ENCODE measurements around the gene LBX2. TPM values are rescaled to one million over a fixed set of nuclear protein-coding genes. Genes with fewer than 3 reads are reported as not detected.

The LBX2 gene
- polyA plus RNA-seq, 1 of the 3 experiments (the other 2 are of a cell fraction), result 0.03 TPM

- no peaks in the 10 kb centered on the region for H4K20me1 ChIP-seq (ENCODE audit: insufficient read depth)
- H3K27ac ChIP-seq (ENCODE audit: low read depth in 2 of 2, low read length in 1 of 2), result no peak overlapping the region
- TF ChIP-seq NRF1 (IDR thresholded peaks at IDR 0.05; ENCODE audit: low read depth, low read length), result no peak
- no peak for TF ChIP-seq EP300 (IDR thresholded peaks at IDR 0.05; ENCODE audit: borderline replicate concordance in 1 of 2, low read depth in 1 of 2, low read length in 1 of 2)
- TF ChIP-seq CHD2 (IDR thresholded peaks at IDR 0.05; ENCODE audit: low read length, partially characterized antibody), result no peak
- no peak overlapping the region for H3K9ac ChIP-seq
- H3K27me3 ChIP-seq (ENCODE audit: insufficient read depth), result no peaks in the 10 kb centered on the region
- no peak overlapping the region for H3K4me3 ChIP-seq (ENCODE audit: low read depth in 2 of 2, low read length in 1 of 2)
- H3K4me2 ChIP-seq, result no peak overlapping the region
- WGBS (ENCODE audit: low lambda C conversion rate), result 93% methylated on average over 13 of the region's 13 CpGs
- peaks cover 23% of the 10 kb centered on the region; the same call in 1 of the 2 replicates for H3K79me2 ChIP-seq (ENCODE audit: insufficient read depth)
- CTCF ChIA-PET, result interaction anchor here (1.1 to 2.4 kb wide), 2 partner anchors 8 to 23 kb away, joined by 3 to 7 read pairs; no protein-coding TSS in a partner anchor
- peaks cover 4% of the 10 kb centered on the region in 2 experiments for H3K36me3 ChIP-seq (replicated peaks in 1 of 2; ENCODE audit: control insufficient read depth in 1 of 2, insufficient read depth in 2 of 2, low read length in 1 of 2)
- no peaks in the 10 kb centered on the region for H3K9me2 ChIP-seq
- peaks cover 15% of the 10 kb centered on the region for H3F3A ChIP-seq (replicated peaks; ENCODE audit: insufficient read depth)
- H3K4me1 ChIP-seq (ENCODE audit: control insufficient read depth in 1 of 2, insufficient read depth in 2 of 2, low read depth in 1 of 2, low read length in 1 of 2), result peaks cover 9 to 15% of the 10 kb centered on the region in 2 experiments; a peak in 1 of 4 replicates
- no peak overlapping the region for H2AFZ ChIP-seq (ENCODE audit: low read depth)
- no peaks in the 10 kb centered on the region for H3K9me3 ChIP-seq
- POLR2A ChIA-PET, result no interaction called here
- no peak for DNase-seq
These were observed 17.2 kb upstream of the LBX2 start for GRCh38 chr2:74516650-74517049.

DNA sequence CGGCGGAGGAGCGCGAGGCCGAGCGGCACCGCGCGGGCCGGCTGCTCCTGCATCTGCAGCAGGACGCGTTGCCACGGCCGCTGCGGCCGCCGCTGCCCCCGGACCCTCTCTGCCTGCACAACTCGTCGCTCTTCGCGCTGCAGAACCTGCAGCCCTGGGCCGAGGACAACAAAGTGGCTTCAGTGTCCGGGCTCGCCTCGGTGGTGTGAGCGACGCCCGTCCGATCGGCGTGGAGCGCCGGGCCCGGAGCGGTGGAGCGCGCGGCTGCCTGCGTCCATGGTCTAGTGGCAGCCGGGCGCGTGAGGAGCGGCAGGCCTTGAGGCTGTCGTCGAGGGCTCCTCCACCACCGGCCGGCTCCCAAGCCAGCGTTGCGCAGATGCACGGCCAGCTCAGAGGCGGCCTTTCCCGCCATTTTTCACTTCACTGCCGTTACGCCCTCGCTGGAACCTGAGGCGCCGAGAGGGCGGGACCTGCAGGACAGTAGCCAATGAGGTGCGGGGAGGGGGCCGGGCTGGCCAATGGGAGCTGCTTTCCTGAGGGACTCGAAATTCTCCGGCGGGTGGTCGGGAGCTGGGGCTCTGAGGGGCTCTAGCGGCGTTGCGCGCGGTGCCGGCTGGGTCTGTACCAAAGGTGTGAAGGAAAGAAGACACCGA lies 16.7 kb upstream of the LBX2 start:
- Histone ChIP-seq H3K9me3 (no peaks in the 10 kb centered on the region), H3K27me3 (ENCODE audit: insufficient read depth) (no peaks in the 10 kb centered on the region), H3K36me3 (replicated peaks in 1 of 2; ENCODE audit: control insufficient read depth in 1 of 2, insufficient read depth in 2 of 2, low read length in 1 of 2) (peaks cover 4% of the 10 kb centered on the region in 2 experiments), H3K4me3 (ENCODE audit: low read depth in 2 of 2, low read length in 1 of 2) (no peak overlapping the region; a peak in 1 of 4 replicates), H3K4me2 (no peak overlapping the region), H3K4me1 (ENCODE audit: control insufficient read depth in 1 of 2, insufficient read depth in 2 of 2, low read depth in 1 of 2, low read length in 1 of 2) (peaks cover 9 to 18% of the 10 kb centered on the region in 2 experiments; a peak in 1 of 4 replicates), H3F3A (replicated peaks; ENCODE audit: insufficient read depth) (peaks cover 12% of the 10 kb centered on the region), H3K79me2 (ENCODE audit: insufficient read depth) (peaks cover 23% of the 10 kb centered on the region; the same call in 1 of the 2 replicates), H2AFZ (ENCODE audit: low read depth) (no peak overlapping the region), H3K9me2 (no peaks in the 10 kb centered on the region), H3K9ac (no peak overlapping the region), H3K27ac (ENCODE audit: low read depth in 2 of 2, low read length in 1 of 2) (no peak overlapping the region), H4K20me1 (ENCODE audit: insufficient read depth) (no peaks in the 10 kb centered on the region)
- ChIA-PET CTCF (interaction anchor here (2.4 to 2.5 kb wide), 2 partner anchors 8 to 33 kb away, joined by 7 to 10 read pairs; partner anchors contain the start of genes CCDC142 and TTC31), POLR2A (no interaction called here)
- no peak for TF ChIP-seq YY1 (IDR thresholded peaks at IDR 0.05; ENCODE audit: low read depth)
- TF ChIP-seq POLR2AphosphoS5 (IDR thresholded peaks at IDR 0.05; ENCODE audit: low read depth, low read length), result no peak
- TF ChIP-seq CHD2 (IDR thresholded peaks at IDR 0.05; ENCODE audit: low read length, partially characterized antibody), result no peak
- TF ChIP-seq, protein P1, sequence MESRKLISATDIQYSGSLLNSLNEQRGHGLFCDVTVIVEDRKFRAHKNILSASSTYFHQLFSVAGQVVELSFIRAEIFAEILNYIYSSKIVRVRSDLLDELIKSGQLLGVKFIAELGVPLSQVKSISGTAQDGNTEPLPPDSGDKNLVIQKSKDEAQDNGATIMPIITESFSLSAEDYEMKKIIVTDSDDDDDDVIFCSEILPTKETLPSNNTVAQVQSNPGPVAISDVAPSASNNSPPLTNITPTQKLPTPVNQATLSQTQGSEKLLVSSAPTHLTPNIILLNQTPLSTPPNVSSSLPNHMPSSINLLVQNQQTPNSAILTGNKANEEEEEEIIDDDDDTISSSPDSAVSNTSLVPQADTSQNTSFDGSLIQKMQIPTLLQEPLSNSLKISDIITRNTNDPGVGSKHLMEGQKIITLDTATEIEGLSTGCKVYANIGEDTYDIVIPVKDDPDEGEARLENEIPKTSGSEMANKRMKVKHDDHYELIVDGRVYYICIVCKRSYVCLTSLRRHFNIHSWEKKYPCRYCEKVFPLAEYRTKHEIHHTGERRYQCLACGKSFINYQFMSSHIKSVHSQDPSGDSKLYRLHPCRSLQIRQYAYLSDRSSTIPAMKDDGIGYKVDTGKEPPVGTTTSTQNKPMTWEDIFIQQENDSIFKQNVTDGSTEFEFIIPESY (IDR thresholded peaks at IDR 0.05; ENCODE audit: borderline replicate concordance, low read depth), result no peak
- TF ChIP-seq TAF1 (IDR thresholded peaks at IDR 0.05; ENCODE audit: borderline replicate concordance, low read depth, low read length), result no peak
- no peak for TF ChIP-seq ELF1 (IDR thresholded peaks at IDR 0.05)
- TF ChIP-seq RCOR1 (IDR thresholded peaks at IDR 0.05; ENCODE audit: low read length), result no peak
- TF ChIP-seq RFX5 (IDR thresholded peaks at IDR 0.05; ENCODE audit: low read length), result no peak
- TF ChIP-seq EZH2phosphoT487 (IDR thresholded peaks at IDR 0.05; ENCODE audit: borderline replicate concordance, low read depth), result no peak
- TF ChIP-seq NFIC (IDR thresholded peaks at IDR 0.05; ENCODE audit: borderline replicate concordance), result no peak
- no peak for TF ChIP-seq FOSL2 (IDR thresholded peaks at IDR 0.05; ENCODE audit: borderline replicate concordance, low read depth)
- TF ChIP-seq TEAD4 (IDR thresholded peaks at IDR 0.05; ENCODE audit: borderline replicate concordance, insufficient read depth), result no peak
- TF ChIP-seq, protein P2, sequence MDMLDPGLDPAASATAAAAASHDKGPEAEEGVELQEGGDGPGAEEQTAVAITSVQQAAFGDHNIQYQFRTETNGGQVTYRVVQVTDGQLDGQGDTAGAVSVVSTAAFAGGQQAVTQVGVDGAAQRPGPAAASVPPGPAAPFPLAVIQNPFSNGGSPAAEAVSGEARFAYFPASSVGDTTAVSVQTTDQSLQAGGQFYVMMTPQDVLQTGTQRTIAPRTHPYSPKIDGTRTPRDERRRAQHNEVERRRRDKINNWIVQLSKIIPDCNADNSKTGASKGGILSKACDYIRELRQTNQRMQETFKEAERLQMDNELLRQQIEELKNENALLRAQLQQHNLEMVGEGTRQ (IDR thresholded peaks at IDR 0.05; ENCODE audit: borderline replicate concordance, low read depth, low read length), result no peak
- TF ChIP-seq TCF12 (IDR thresholded peaks at IDR 0.05), result no peak
- no peak for TF ChIP-seq SIN3A (IDR thresholded peaks at IDR 0.05; ENCODE audit: borderline replicate concordance, low read depth, low read length)
- no peak for TF ChIP-seq RXRA (IDR thresholded peaks at IDR 0.05; ENCODE audit: borderline replicate concordance, low read depth)
- peak; percentile 72 for DNase-seq
- 93% methylated on average over 64 of the region's 72 CpGs for WGBS (ENCODE audit: low lambda C conversion rate)
